SH-SY5Y (cell line): ENCODE measurements around the gene CA5B.

ENCODE experiments used
- GATA2 ChIP-seq: IDR thresholded peaks from 2 replicates; pipeline ENCODE4 v1.6.1; 2011; ENCODE audit warnings: mild to moderate bottlenecking, low read depth, low read length
- GATA3 ChIP-seq: IDR thresholded peaks from 2 replicates; pipeline ENCODE4 v1.6.1; 2011; ENCODE audit warnings: low read depth, mild to moderate bottlenecking, low read length, moderate library complexity

CA5B gene

GRCh38 chrX:15737959-15738902, at the start of gene CA5B:
TSS of gene CA5B (plus strand) at chrX:15738270. CDS start at chrX:15750024, 11,754 bp downstream.
- no peak for TF ChIP-seq GATA2
- TF ChIP-seq GATA3, result no peak

GRCh38 chrX:15694941-15695451, 43.1 kb upstream of the CA5B start:
- TF ChIP-seq GATA2 (no peak), GATA3 (no peak)

- TF ChIP-seq GATA3 (no peak), GATA2 (no peak)
These were observed 41.6 kb upstream of the CA5B start for GRCh38 chrX:15696516-15696915.

- TF ChIP-seq GATA2 (no peak), GATA3 (no peak)
These were observed 35.3 kb upstream of the CA5B start for GRCh38 chrX:15702488-15703371.

- TF ChIP-seq GATA2 (no peak), GATA3 (no peak)
These were observed 23.5 kb upstream of the CA5B start for GRCh38 chrX:15714529-15714928.

- TF ChIP-seq GATA3 (no peak), GATA2 (no peak)
These were observed 19.6 kb upstream of the CA5B start for GRCh38 chrX:15718283-15718970.

GRCh38 chrX:15719324-15719968, 18.6 kb upstream of the CA5B start:
- TF ChIP-seq GATA3 (no peak), GATA2 (no peak)

GRCh38 chrX:15721911-15722310, 16.2 kb upstream of the CA5B start:
- TF ChIP-seq GATA2 (no peak), GATA3 (no peak)

GRCh38 chrX:15723887-15724517, 14.1 kb upstream of the CA5B start:
- TF ChIP-seq GATA2, result no peak
- no peak for TF ChIP-seq GATA3

GRCh38 chrX:15724911-15725310, 13.2 kb upstream of the CA5B start:
- TF ChIP-seq GATA2 (no peak), GATA3 (no peak)

- TF ChIP-seq GATA2, result no peak
- no peak for TF ChIP-seq GATA3
These were observed 696 bp upstream of the CA5B start for GRCh38 chrX:15737190-15737958.

GRCh38 chrX:15739886-15740285, 1.8 kb downstream of the CA5B start:
- TF ChIP-seq GATA3, result no peak
- no peak for TF ChIP-seq GATA2
